ENCODE results near the gene XPO6. TPM values are rescaled to one million over a fixed set of nuclear protein-coding genes. Genes with fewer than 3 reads are reported as not detected.

The XPO6 gene
- total RNA-seq, 1 donor from 2014 or later, result 232 TPM

- H3K4me3 Mint-ChIP-seq (ENCODE audit: unreplicated experiment), result no peak overlapping the region
- H3K27ac Mint-ChIP-seq (ENCODE audit: unreplicated experiment), result no peak overlapping the region
- H3K36me3 Mint-ChIP-seq (ENCODE audit: unreplicated experiment), result no peaks in the 10 kb centered on the region
- no peak for TF ChIP-seq CTCF (IDR thresholded peaks at IDR 0.05; ENCODE audit: partially characterized antibody, unreplicated experiment)
- peaks cover 2% of the 10 kb centered on the region for H3K9me3 Mint-ChIP-seq (ENCODE audit: unreplicated experiment)
- H3K27me3 Mint-ChIP-seq (ENCODE audit: unreplicated experiment), result peaks cover 3% of the 10 kb centered on the region
- DNase-seq, result no peak
- H3K4me1 Mint-ChIP-seq (ENCODE audit: low read depth, unreplicated experiment), result peaks cover 1% of the 10 kb centered on the region
Measured at GRCh38 chr16:28161626-28162025, 50.1 kb downstream of the XPO6 start.

- Mint-ChIP-seq H3K4me1 (ENCODE audit: low read depth, unreplicated experiment) (peaks cover 1% of the 10 kb centered on the region), H3K4me3 (ENCODE audit: unreplicated experiment) (no peak overlapping the region), H3K9me3 (ENCODE audit: unreplicated experiment) (peaks cover 2% of the 10 kb centered on the region), H3K36me3 (ENCODE audit: unreplicated experiment) (no peaks in the 10 kb centered on the region), H3K27ac (ENCODE audit: unreplicated experiment) (no peak overlapping the region), H3K27me3 (ENCODE audit: unreplicated experiment) (peaks cover 2% of the 10 kb centered on the region)
- no peak for TF ChIP-seq CTCF (IDR thresholded peaks at IDR 0.05; ENCODE audit: partially characterized antibody, unreplicated experiment)
- no peak for DNase-seq
Measured at GRCh38 chr16:28158136-28158535, 53.6 kb downstream of the XPO6 start.

- H3K27me3 Mint-ChIP-seq (ENCODE audit: unreplicated experiment), result peaks cover 2% of the 10 kb centered on the region
- H3K4me1 Mint-ChIP-seq (ENCODE audit: low read depth, unreplicated experiment), result peaks cover 1% of the 10 kb centered on the region
- no peak for DNase-seq
- peaks cover 2% of the 10 kb centered on the region for H3K9me3 Mint-ChIP-seq (ENCODE audit: unreplicated experiment)
- TF ChIP-seq CTCF (IDR thresholded peaks at IDR 0.05; ENCODE audit: partially characterized antibody, unreplicated experiment), result no peak
- no peak overlapping the region for H3K27ac Mint-ChIP-seq (ENCODE audit: unreplicated experiment)
- H3K4me3 Mint-ChIP-seq (ENCODE audit: unreplicated experiment), result no peak overlapping the region
- H3K36me3 Mint-ChIP-seq (ENCODE audit: unreplicated experiment), result no peaks in the 10 kb centered on the region
Measured at GRCh38 chr16:28156056-28156680, 55.6 kb downstream of the XPO6 start.

GRCh38 chr16:28155293-28155692 lies 56.5 kb downstream of the XPO6 start:
- peaks cover 4% of the 10 kb centered on the region for H3K9me3 Mint-ChIP-seq (ENCODE audit: unreplicated experiment)
- H3K27ac Mint-ChIP-seq (ENCODE audit: unreplicated experiment), result no peak overlapping the region
- no peak overlapping the region for H3K4me3 Mint-ChIP-seq (ENCODE audit: unreplicated experiment)
- peaks cover 2% of the 10 kb centered on the region for H3K27me3 Mint-ChIP-seq (ENCODE audit: unreplicated experiment)
- DNase-seq, result no peak
- H3K36me3 Mint-ChIP-seq (ENCODE audit: unreplicated experiment), result no peaks in the 10 kb centered on the region
- peaks cover 1% of the 10 kb centered on the region for H3K4me1 Mint-ChIP-seq (ENCODE audit: low read depth, unreplicated experiment)
- no peak for TF ChIP-seq CTCF (IDR thresholded peaks at IDR 0.05; ENCODE audit: partially characterized antibody, unreplicated experiment)

- H3K27me3 Mint-ChIP-seq (ENCODE audit: unreplicated experiment), result no peaks in the 10 kb centered on the region
- no peak for TF ChIP-seq CTCF (IDR thresholded peaks at IDR 0.05; ENCODE audit: partially characterized antibody, unreplicated experiment)
- H3K27ac Mint-ChIP-seq (ENCODE audit: unreplicated experiment), result no peak overlapping the region
- no peaks in the 10 kb centered on the region for H3K36me3 Mint-ChIP-seq (ENCODE audit: unreplicated experiment)
- H3K9me3 Mint-ChIP-seq (ENCODE audit: unreplicated experiment), result peaks cover 3% of the 10 kb centered on the region
- H3K4me3 Mint-ChIP-seq (ENCODE audit: unreplicated experiment), result no peak overlapping the region
- H3K4me1 Mint-ChIP-seq (ENCODE audit: low read depth, unreplicated experiment), result no peaks in the 10 kb centered on the region
- DNase-seq, result no peak
Measured at GRCh38 chr16:28151180-28151579, 60.6 kb downstream of the XPO6 start.
